ENCODE measurements around the gene TGFA. TPM values are rescaled to one million over a fixed set of nuclear protein-coding genes. Genes with fewer than 3 reads are reported as not detected.

The TGFA gene
- total and polyA plus RNA-seq, 10 of the 15 experiments (the other 5 are each of a cell fraction or from before 2014, with no cell fraction given) = 0.03 to 0.23 TPM; not detected in 8

DNA sequence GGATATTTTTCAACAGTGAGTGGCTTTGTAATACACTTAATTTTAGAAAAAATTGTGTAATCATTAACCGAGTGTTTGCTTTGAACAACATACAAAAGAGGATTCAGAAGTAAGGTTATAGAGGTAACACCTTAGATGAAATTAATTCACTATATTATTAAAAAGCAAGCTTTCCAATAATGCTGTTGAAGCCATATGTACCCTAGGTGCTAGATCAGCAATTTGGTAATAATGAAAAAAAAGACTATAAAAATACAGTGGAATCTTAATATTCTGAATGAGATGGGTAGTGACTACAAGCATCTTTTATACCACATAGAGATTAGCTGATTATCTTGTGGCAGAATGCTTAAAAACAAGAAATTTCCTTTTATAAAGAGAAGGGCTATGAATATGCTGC, 136.6 kb downstream of the TGFA start (continued):
- TF ChIP-seq NFIC (IDR thresholded peaks at IDR 0.05; ENCODE audit: low read depth, low read length) = no peak
- TF ChIP-seq, protein P1, sequence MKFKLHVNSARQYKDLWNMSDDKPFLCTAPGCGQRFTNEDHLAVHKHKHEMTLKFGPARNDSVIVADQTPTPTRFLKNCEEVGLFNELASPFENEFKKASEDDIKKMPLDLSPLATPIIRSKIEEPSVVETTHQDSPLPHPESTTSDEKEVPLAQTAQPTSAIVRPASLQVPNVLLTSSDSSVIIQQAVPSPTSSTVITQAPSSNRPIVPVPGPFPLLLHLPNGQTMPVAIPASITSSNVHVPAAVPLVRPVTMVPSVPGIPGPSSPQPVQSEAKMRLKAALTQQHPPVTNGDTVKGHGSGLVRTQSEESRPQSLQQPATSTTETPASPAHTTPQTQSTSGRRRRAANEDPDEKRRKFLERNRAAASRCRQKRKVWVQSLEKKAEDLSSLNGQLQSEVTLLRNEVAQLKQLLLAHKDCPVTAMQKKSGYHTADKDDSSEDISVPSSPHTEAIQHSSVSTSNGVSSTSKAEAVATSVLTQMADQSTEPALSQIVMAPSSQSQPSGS (IDR thresholded peaks at IDR 0.05; ENCODE audit: low read length) = no peak
- TF ChIP-seq KAT2A (conservative IDR thresholded peaks at IDR 0.05; ENCODE audit: control insufficient read depth, low read depth, low read length) = no peak
- no peak for TF ChIP-seq NR2C2 (IDR thresholded peaks at IDR 0.05; ENCODE audit: borderline replicate concordance, control insufficient read depth, insufficient read length, low read depth)
- TF ChIP-seq IKZF1 (conservative IDR thresholded peaks at IDR 0.05) = no peak
- TF ChIP-seq, protein P2, sequence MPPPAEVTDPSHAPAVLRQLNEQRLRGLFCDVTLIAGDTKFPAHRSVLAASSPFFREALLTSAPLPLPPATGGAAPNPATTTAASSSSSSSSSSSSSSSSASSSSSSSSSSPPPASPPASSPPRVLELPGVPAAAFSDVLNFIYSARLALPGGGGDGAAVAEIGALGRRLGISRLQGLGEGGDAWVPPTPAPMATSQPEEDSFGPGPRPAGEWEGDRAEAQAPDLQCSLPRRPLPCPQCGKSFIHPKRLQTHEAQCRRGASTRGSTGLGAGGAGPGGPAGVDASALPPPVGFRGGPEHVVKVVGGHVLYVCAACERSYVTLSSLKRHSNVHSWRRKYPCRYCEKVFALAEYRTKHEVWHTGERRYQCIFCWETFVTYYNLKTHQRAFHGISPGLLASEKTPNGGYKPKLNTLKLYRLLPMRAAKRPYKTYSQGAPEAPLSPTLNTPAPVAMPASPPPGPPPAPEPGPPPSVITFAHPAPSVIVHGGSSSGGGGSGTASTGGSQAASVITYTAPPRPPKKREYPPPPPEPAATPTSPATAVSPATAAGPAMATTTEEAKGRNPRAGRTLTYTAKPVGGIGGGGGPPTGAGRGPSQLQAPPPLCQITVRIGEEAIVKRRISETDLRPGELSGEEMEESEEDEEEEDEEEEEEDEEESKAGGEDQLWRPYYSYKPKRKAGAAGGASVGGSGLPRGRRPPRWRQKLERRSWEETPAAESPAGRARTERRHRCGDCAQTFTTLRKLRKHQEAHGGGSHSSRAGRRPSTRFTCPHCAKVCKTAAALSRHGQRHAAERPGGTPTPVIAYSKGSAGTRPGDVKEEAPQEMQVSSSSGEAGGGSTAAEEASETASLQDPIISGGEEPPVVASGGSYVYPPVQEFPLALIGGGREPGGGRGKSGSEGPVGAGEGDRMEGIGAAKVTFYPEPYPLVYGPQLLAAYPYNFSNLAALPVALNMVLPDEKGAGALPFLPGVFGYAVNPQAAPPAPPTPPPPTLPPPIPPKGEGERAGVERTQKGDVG (CRISPR knock-in tag; IDR thresholded peaks at IDR 0.05) = no peak
- TF ChIP-seq RELA (IDR thresholded peaks at IDR 0.05; ENCODE audit: borderline replicate concordance, partially characterized antibody) = no peak
- no peak for TF ChIP-seq RAD21 (IDR thresholded peaks at IDR 0.05; ENCODE audit: insufficient read depth, low read depth, low read length)
